Cardiac muscle cell (in vitro differentiated cells and primary cell): ENCODE measurements around the gene WDR74. TPM values are rescaled to one million over a fixed set of nuclear protein-coding genes. Genes with fewer than 3 reads are reported as not detected.

Experiments used
- DNase-seq, 2 donors: peaks; one replicate each; pipeline versions ENCODE4 v3.0.0 to v3.0.0-alpha.2; 2010 to 2017; ENCODE audit warnings: low read depth in 1 of 2, low spot score in 1 of 2
- H3K27ac ChIP-seq: fragments of 200-600 bp; sonication (generic); 2 replicates; pipeline ENCODE4 v1.5.1; 2016
- H3K27me3 ChIP-seq: fragments of 200-600 bp; sonication (generic); 2 replicates; pipeline ENCODE4 v1.6.0; 2016; ENCODE audit warnings: control low read depth
- H3K36me3 ChIP-seq: fragments of 200-600 bp; sonication (generic); 2 replicates; pipeline ENCODE4 v1.5.1; 2016; ENCODE audit warnings: control low read depth
- H3K4me1 ChIP-seq: fragments of 200-600 bp; sonication (generic); 2 replicates; pipeline ENCODE4 v1.8.1; 2017; ENCODE audit warnings: low read depth, mild to moderate bottlenecking, mixed run types
- H3K4me3 ChIP-seq: fragments of 200-600 bp; sonication (generic); 2 replicates; pipeline ENCODE4 v1.5.1; 2016; ENCODE audit warnings: mild to moderate bottlenecking
- H3K9me3 ChIP-seq: fragments of 200-600 bp; sonication (generic); 2 replicates; pipeline ENCODE4 v1.5.1; 2017; ENCODE audit warnings: low read depth, mild to moderate bottlenecking, control low read depth
- polyA plus RNA-seq: library from polyadenylated mRNA; unstranded; fragments of >200 nt; fragmentation: Nextera tagmentation; extraction: Ambion mirVana; gene quantifications from 2 replicates; pipeline ENCODE4 v1.2.1, GENCODE V29; 2016
- total RNA-seq: library from RNA; depleted of rRNA; stranded (reverse); fragments of >200 nt; gene quantifications from 2 replicates; pipeline ENCODE4 v1.2.3, GENCODE V29; 2016
- TF ChIP-seq, protein P1 (sequence below): IDR thresholded peaks from 2 replicates; pipeline ENCODE4 v1.5.1; 2012; ENCODE audit warnings: low read depth, mild to moderate bottlenecking, low read length

The WDR74 gene
- total and polyA plus RNA-seq, 2 experiments from 2014 or later = 42.1 to 63.3 TPM

DNA sequence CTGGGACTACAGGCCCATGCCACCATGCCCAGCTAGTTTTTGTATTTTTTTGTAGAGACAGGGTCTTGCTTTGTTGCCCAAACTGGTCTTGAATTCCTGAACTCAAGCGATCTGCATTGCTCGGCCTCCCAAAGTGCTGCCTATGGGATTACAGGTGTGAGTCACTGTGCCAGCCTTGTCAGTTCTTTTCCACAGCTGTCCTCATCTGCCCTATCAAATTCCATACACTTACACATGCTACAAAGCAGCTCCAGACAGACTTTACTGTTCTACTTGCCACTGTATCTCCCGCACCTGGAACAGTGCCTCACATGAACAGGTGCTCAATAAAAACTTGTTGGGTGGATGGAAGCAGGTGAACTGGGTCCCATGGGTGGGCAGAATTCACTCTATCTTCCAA is 15.7 kb downstream of the WDR74 start:
- no peak for DNase-seq
- H3K36me3 ChIP-seq = peaks cover 71% of the 10 kb centered on the region
- H3K27me3 ChIP-seq = no peaks in the 10 kb centered on the region
- no peaks in the 10 kb centered on the region for H3K4me1 ChIP-seq
- no peak overlapping the region for H3K4me3 ChIP-seq
- no peak overlapping the region for H3K27ac ChIP-seq
- H3K9me3 ChIP-seq = no peaks in the 10 kb centered on the region
- TF ChIP-seq, protein P1, sequence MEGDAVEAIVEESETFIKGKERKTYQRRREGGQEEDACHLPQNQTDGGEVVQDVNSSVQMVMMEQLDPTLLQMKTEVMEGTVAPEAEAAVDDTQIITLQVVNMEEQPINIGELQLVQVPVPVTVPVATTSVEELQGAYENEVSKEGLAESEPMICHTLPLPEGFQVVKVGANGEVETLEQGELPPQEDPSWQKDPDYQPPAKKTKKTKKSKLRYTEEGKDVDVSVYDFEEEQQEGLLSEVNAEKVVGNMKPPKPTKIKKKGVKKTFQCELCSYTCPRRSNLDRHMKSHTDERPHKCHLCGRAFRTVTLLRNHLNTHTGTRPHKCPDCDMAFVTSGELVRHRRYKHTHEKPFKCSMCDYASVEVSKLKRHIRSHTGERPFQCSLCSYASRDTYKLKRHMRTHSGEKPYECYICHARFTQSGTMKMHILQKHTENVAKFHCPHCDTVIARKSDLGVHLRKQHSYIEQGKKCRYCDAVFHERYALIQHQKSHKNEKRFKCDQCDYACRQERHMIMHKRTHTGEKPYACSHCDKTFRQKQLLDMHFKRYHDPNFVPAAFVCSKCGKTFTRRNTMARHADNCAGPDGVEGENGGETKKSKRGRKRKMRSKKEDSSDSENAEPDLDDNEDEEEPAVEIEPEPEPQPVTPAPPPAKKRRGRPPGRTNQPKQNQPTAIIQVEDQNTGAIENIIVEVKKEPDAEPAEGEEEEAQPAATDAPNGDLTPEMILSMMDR = no peak

DNA sequence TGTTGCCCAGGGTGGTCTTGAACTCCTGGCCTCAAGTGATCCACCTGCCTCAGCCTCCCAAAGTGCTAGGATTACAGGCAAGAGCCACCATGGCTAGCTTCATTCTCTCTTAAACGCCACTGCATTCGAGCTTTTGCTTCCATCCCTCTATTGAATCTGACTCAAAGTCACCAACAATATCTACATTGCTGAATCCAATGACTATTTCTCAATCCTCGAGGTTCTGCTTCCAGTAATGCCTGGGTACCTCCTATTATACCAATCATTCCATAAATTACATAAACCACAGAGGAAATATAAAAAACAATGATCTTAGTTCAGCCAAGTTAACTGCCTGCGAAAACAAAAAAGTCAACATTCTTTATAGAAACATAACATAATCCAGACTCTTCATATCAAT is 22.3 kb downstream of the WDR74 start:
- no peaks in the 10 kb centered on the region for H3K27me3 ChIP-seq
- peaks cover 36% of the 10 kb centered on the region for H3K36me3 ChIP-seq
- DNase-seq = no peak
- no peak overlapping the region for H3K27ac ChIP-seq
- TF ChIP-seq, protein P1 = no peak
- no peak overlapping the region for H3K4me3 ChIP-seq
- H3K9me3 ChIP-seq = no peaks in the 10 kb centered on the region
- H3K4me1 ChIP-seq = no peaks in the 10 kb centered on the region

GRCh38 chr11:62816557-62816956 is 22.8 kb downstream of the WDR74 start:
- no peak overlapping the region for H3K27ac ChIP-seq
- H3K4me3 ChIP-seq = no peak overlapping the region
- H3K36me3 ChIP-seq = peaks cover 30% of the 10 kb centered on the region
- no peaks in the 10 kb centered on the region for H3K4me1 ChIP-seq
- TF ChIP-seq, protein P1 = no peak
- H3K27me3 ChIP-seq = no peaks in the 10 kb centered on the region
- H3K9me3 ChIP-seq = no peaks in the 10 kb centered on the region
- no peak for DNase-seq

- Histone ChIP-seq H3K4me3 (no peak overlapping the region), H3K27me3 (no peaks in the 10 kb centered on the region), H3K27ac (no peak overlapping the region), H3K9me3 (no peaks in the 10 kb centered on the region), H3K36me3 (peaks cover 5% of the 10 kb centered on the region), H3K4me1 (peaks cover 8% of the 10 kb centered on the region)
- no peak for DNase-seq
- TF ChIP-seq, protein P1 = no peak
Measured at GRCh38 chr11:62811659-62812058, 27.7 kb downstream of the WDR74 start.

GRCh38 chr11:62810748-62811147 is 28.6 kb downstream of the WDR74 start:
- no peak overlapping the region for H3K4me3 ChIP-seq
- peaks cover 3% of the 10 kb centered on the region for H3K36me3 ChIP-seq
- no peaks in the 10 kb centered on the region for H3K27me3 ChIP-seq
- H3K9me3 ChIP-seq = no peaks in the 10 kb centered on the region
- TF ChIP-seq, protein P1 = no peak
- peaks cover 17% of the 10 kb centered on the region for H3K4me1 ChIP-seq
- no peak for DNase-seq
- peak overlapping the region; percentile 3 for H3K27ac ChIP-seq
